ENCODE results near the gene NOL4L.

GRCh38 chr20:32496811-32497533, 88.2 kb downstream of the NOL4L start:
- TF ChIP-seq POLR2A (IDR thresholded peaks at IDR 0.05) (no peak), CTCF (IDR thresholded peaks at IDR 0.05) (no peak)
